HG02623 (cell line): ENCODE results near the gene HTR2C.
"Not testable (repeated sequence)": the region's sequence is repeated elsewhere in the genome, so short reads cannot be mapped to it uniquely, and the experiment has no call there.

Source experiments
- ATAC-seq: cut with Tn5 transposase; IDR thresholded peaks from one replicate; pipeline ENCODE4 v1.9.1; 2021; ENCODE audit warnings: moderate library complexity; ENCODE audit not compliant: unreplicated experiment

The HTR2C gene

GRCh38 chrX:114710571-114710970 is 126.7 kb downstream of the HTR2C start:
- ATAC-seq = no peak

GRCh38 chrX:114712466-114712865 is 128.6 kb downstream of the HTR2C start:
- no peak for ATAC-seq

- no peak for ATAC-seq
Observed at GRCh38 chrX:114715096-114715495, 131.2 kb downstream of the HTR2C start.

GRCh38 chrX:114717921-114718320 is 134.0 kb downstream of the HTR2C start:
- ATAC-seq = no peak

GRCh38 chrX:114766541-114766940 is 182.7 kb downstream of the HTR2C start:
- no peak for ATAC-seq

- ATAC-seq = no peak
Observed at GRCh38 chrX:114774691-114775090, 190.8 kb downstream of the HTR2C start.

- ATAC-seq = no peak
Observed at GRCh38 chrX:114782925-114783324, 199.0 kb downstream of the HTR2C start.

GRCh38 chrX:114787061-114787460 is 203.2 kb downstream of the HTR2C start:
- ATAC-seq = no peak

GRCh38 chrX:114797494-114797893 is 213.6 kb downstream of the HTR2C start:
- no peak for ATAC-seq

- no peak for ATAC-seq
Observed at GRCh38 chrX:114798907-114799306, 215.0 kb downstream of the HTR2C start.

GRCh38 chrX:114800719-114801118 is 216.8 kb downstream of the HTR2C start:
- no peak for ATAC-seq

GRCh38 chrX:114819509-114819908 is 235.6 kb downstream of the HTR2C start:
- ATAC-seq = no peak

GRCh38 chrX:114841051-114841450 is 257.2 kb downstream of the HTR2C start:
- ATAC-seq = no peak

- ATAC-seq = no peak
Observed at GRCh38 chrX:114842181-114842580, 258.3 kb downstream of the HTR2C start.

- ATAC-seq = no peak
Observed at GRCh38 chrX:114889481-114889880, 305.6 kb downstream of the HTR2C start.

GRCh38 chrX:114903618-114904017 is 319.7 kb downstream of the HTR2C start:
- ATAC-seq = no peak

- ATAC-seq = no peak
Observed at GRCh38 chrX:114905251-114905650, 321.4 kb downstream of the HTR2C start.

- no peak for ATAC-seq
Observed at GRCh38 chrX:114906984-114907510, 323.2 kb downstream of the HTR2C start.

- ATAC-seq = no peak
Observed at GRCh38 chrX:114924423-114924822, 340.5 kb downstream of the HTR2C start.

- no peak for ATAC-seq
Observed at GRCh38 chrX:114924856-114925255, 341.0 kb downstream of the HTR2C start.

GRCh38 chrX:114930227-114930626 is 346.3 kb downstream of the HTR2C start:
- no peak for ATAC-seq

- ATAC-seq = no peak
Observed at GRCh38 chrX:114932550-114932949, 348.7 kb downstream of the HTR2C start.

GRCh38 chrX:114933291-114933690 is 349.4 kb downstream of the HTR2C start:
- not testable (repeated sequence) for ATAC-seq
